H1 (cell line): ENCODE measurements around the gene CTTNBP2. TPM values are rescaled to one million over a fixed set of nuclear protein-coding genes. Genes with fewer than 3 reads are reported as not detected.

Source experiments
- EP300 ChIP-seq, 2 experiments: IDR thresholded peaks; 1 replicate in 1 of 2; 2 replicates in 1 of 2; pipeline ENCODE4 v1.6.1; 2011 to 2012; ENCODE audit warnings: low read depth in 2 of 2, low read length in 2 of 2, mild to moderate bottlenecking in 2 of 2, borderline replicate concordance in 1 of 2, inconsistent platforms in 1 of 2, moderate library complexity in 1 of 2
- GABPA ChIP-seq: IDR thresholded peaks from 2 replicates; pipeline ENCODE4 v1.6.1; 2011; ENCODE audit warnings: mild to moderate bottlenecking, low read length, moderate library complexity, borderline replicate concordance; ENCODE audit not compliant: insufficient read depth
- PHF8 ChIP-seq: fragments of 200-600 bp; sonication (generic); conservative IDR thresholded peaks from 2 replicates; pipeline ENCODE4 v1.7.1; 2012; ENCODE audit warnings: low read depth, mild to moderate bottlenecking, inconsistent platforms, low read length, moderate library complexity
- RFX5 ChIP-seq: IDR thresholded peaks from 2 replicates; pipeline ENCODE4 v1.6.1; 2011; ENCODE audit warnings: low read depth, low read length, improper control_type of control experiment, borderline replicate concordance
- SIRT6 ChIP-seq: IDR thresholded peaks from one replicate; pipeline ENCODE4 v1.7.1; 2012; ENCODE audit warnings: low read length, inconsistent platforms
- TAF1 ChIP-seq: IDR thresholded peaks from 2 replicates; pipeline ENCODE4 v1.6.1; 2011; ENCODE audit warnings: mild to moderate bottlenecking, low read depth, low read length
- TCF12 ChIP-seq: IDR thresholded peaks from 2 replicates; pipeline ENCODE4 v1.6.1; 2011; ENCODE audit warnings: low read depth, mild to moderate bottlenecking, low read length
- YY1 ChIP-seq: IDR thresholded peaks from 2 replicates; pipeline ENCODE4 v1.6.1; 2011; ENCODE audit warnings: low read depth, mild to moderate bottlenecking, low read length
- polyA plus RNA-seq, 7 experiments: library from polyadenylated mRNA; depleted of rRNA in 3 of 7; stranded (reverse) in 5 of 7; unstranded in 2 of 7; fragments of >200 nt in 5 of 7; fragments of 200-250 nt in 2 of 7; gene quantifications; 1 replicate in 5 of 7; 2 replicates in 1 of 7; 4 replicates in 1 of 7; pipeline versions ENCODE4 v1.2.1 to v1.2.3, GENCODE V29; 2011 to 2013; ENCODE audit warnings: missing spikeins in 2 of 7, mixed read lengths in 2 of 7
- total RNA-seq: library from RNA; stranded (reverse); fragmentation: NEBNext Ultra II Directional; extraction: Animal tissue kit (Norgen Biotek cat#: 25700); gene quantifications from 2 replicates; pipeline ENCODE4 v1.2.1, GENCODE V29; 2021

CTTNBP2 gene
- total and polyA plus RNA-seq, 2 of the 8 experiments (the other 6 are each of a cell fraction or from before 2014, with no cell fraction given): 15.3 to 35.1 TPM

- no peak for TF ChIP-seq GABPA
- TF ChIP-seq TAF1: no peak
- TF ChIP-seq TCF12: no peak
- no peak for TF ChIP-seq EP300 (IDR thresholded peaks at IDR 0.05; ENCODE audit: borderline replicate concordance in 1 of 2, low read depth in 2 of 2, low read length in 2 of 2)
- TF ChIP-seq PHF8: no peak
- TF ChIP-seq SIRT6: no peak
- no peak for TF ChIP-seq YY1
- TF ChIP-seq RFX5: no peak
These were observed 144.2 kb downstream of the CTTNBP2 start (continued) for GRCh38 chr7:117728890-117729624.
